ENCODE data around the gene CDKL2. TPM values are rescaled to one million over a fixed set of nuclear protein-coding genes. Genes with fewer than 3 reads are reported as not detected.

CDKL2 gene
- total and polyA plus RNA-seq, 2 experiments from 2014 or later, result not detected

- no peaks in the 10 kb centered on the region for H3K9me2 ChIP-seq (ENCODE audit: insufficient read depth)
- TF ChIP-seq EZH2phosphoT487 (IDR thresholded peaks at IDR 0.05; ENCODE audit: insufficient read depth, low read depth) (no peak), EZH2 (IDR thresholded peaks at IDR 0.05; ENCODE audit: insufficient read depth, poor library complexity, severe bottlenecking) (no peak)
- H2AFZ ChIP-seq, result no peak overlapping the region
- peaks cover 18% of the 10 kb centered on the region for H3F3A ChIP-seq (ENCODE audit: insufficient read depth)
- H3K36me3 ChIP-seq (ENCODE audit: low read depth), result peaks cover 17% of the 10 kb centered on the region
- WGBS, 2 experiments (ENCODE audit: low coverage in 1 of 2, low lambda C conversion rate in 2 of 2, missing lambda C conversion rate in 2 of 2), result 87 to 94% methylated on average over 7 of the region's 7 CpGs
- H3K4me2 ChIP-seq (ENCODE audit: unreplicated experiment), result no peak overlapping the region
- peaks cover 12% of the 10 kb centered on the region; the same call in 1 of the 2 replicates for H3K4me1 ChIP-seq (ENCODE audit: insufficient read depth)
- H3K4me3 ChIP-seq, result no peak overlapping the region
- in situ Hi-C loops (cut with MboI), result no loop called here
- H3K79me2 ChIP-seq (ENCODE audit: insufficient read depth), result peaks cover 2% of the 10 kb centered on the region; the same call in 1 of the 2 replicates
- DNase-seq, result no peak
- no peak overlapping the region for H3K9ac ChIP-seq
- no peaks in the 10 kb centered on the region for H3K9me3 ChIP-seq (ENCODE audit: low read depth)
- H3K27me3 ChIP-seq (replicated peaks; ENCODE audit: insufficient read depth), result no peaks in the 10 kb centered on the region
- H3K27ac ChIP-seq, result no peak overlapping the region
- no peaks in the 10 kb centered on the region for H4K20me1 ChIP-seq (ENCODE audit: insufficient read depth)
Measured at GRCh38 chr4:75639124-75639695, 8.9 kb upstream of the CDKL2 start.

- 91 to 100% methylated on average over 1 of the region's 1 CpG for WGBS, 2 experiments (ENCODE audit: low coverage in 1 of 2, low lambda C conversion rate in 2 of 2, missing lambda C conversion rate in 2 of 2)
Measured at GRCh38 chr4:75637827-75638226, 7.5 kb upstream of the CDKL2 start.

GRCh38 chr4:75637176-75637575 is 6.8 kb upstream of the CDKL2 start:
- H3K9me3 ChIP-seq (ENCODE audit: low read depth), result no peaks in the 10 kb centered on the region
- WGBS, 2 experiments (ENCODE audit: low coverage in 1 of 2, low lambda C conversion rate in 2 of 2, missing lambda C conversion rate in 2 of 2), result 36 to 59% methylated on average over 1 of the region's 1 CpG
- in situ Hi-C loops (cut with MboI), result no loop called here
- TF ChIP-seq EZH2phosphoT487 (IDR thresholded peaks at IDR 0.05; ENCODE audit: insufficient read depth, low read depth), result no peak
- TF ChIP-seq EZH2 (IDR thresholded peaks at IDR 0.05; ENCODE audit: insufficient read depth, poor library complexity, severe bottlenecking), result no peak
- no peak overlapping the region for H3K4me3 ChIP-seq
- peaks cover 14% of the 10 kb centered on the region; the same call in 1 of the 2 replicates for H3K4me1 ChIP-seq (ENCODE audit: insufficient read depth)
- no peak overlapping the region for H3K4me2 ChIP-seq (ENCODE audit: unreplicated experiment)
- H3F3A ChIP-seq (ENCODE audit: insufficient read depth), result peaks cover 12% of the 10 kb centered on the region
- peak; percentile 14 for DNase-seq
- H3K9ac ChIP-seq, result no peak overlapping the region
- no peaks in the 10 kb centered on the region for H3K27me3 ChIP-seq (replicated peaks; ENCODE audit: insufficient read depth)
- H3K79me2 ChIP-seq (ENCODE audit: insufficient read depth), result no peaks in the 10 kb centered on the region
- H4K20me1 ChIP-seq (ENCODE audit: insufficient read depth), result no peaks in the 10 kb centered on the region
- H3K27ac ChIP-seq, result no peak overlapping the region
- H3K9me2 ChIP-seq (ENCODE audit: insufficient read depth), result no peaks in the 10 kb centered on the region
- H3K36me3 ChIP-seq (ENCODE audit: low read depth), result peaks cover 3% of the 10 kb centered on the region; the same call in 1 of the 2 replicates
- no peak overlapping the region for H2AFZ ChIP-seq

More at GRCh38 chr4:75637827-75638226, 7.5 kb upstream of the CDKL2 start:
- Histone ChIP-seq H3K9me2 (ENCODE audit: insufficient read depth) (no peaks in the 10 kb centered on the region), H3K27me3 (replicated peaks; ENCODE audit: insufficient read depth) (no peaks in the 10 kb centered on the region), H2AFZ (no peak overlapping the region), H3K36me3 (ENCODE audit: low read depth) (peaks cover 7% of the 10 kb centered on the region; the same call in 1 of the 2 replicates), H3K9me3 (ENCODE audit: low read depth) (no peaks in the 10 kb centered on the region), H3K79me2 (ENCODE audit: insufficient read depth) (no peaks in the 10 kb centered on the region), H3K27ac (no peak overlapping the region), H4K20me1 (ENCODE audit: insufficient read depth) (no peaks in the 10 kb centered on the region), H3K4me1 (ENCODE audit: insufficient read depth) (peaks cover 14% of the 10 kb centered on the region; the same call in 1 of the 2 replicates), H3K4me2 (ENCODE audit: unreplicated experiment) (no peak overlapping the region), H3K9ac (no peak overlapping the region), H3F3A (ENCODE audit: insufficient read depth) (peaks cover 12% of the 10 kb centered on the region), H3K4me3 (no peak overlapping the region)
- no peak for DNase-seq
- TF ChIP-seq EZH2 (IDR thresholded peaks at IDR 0.05; ENCODE audit: insufficient read depth, poor library complexity, severe bottlenecking) (no peak), EZH2phosphoT487 (IDR thresholded peaks at IDR 0.05; ENCODE audit: insufficient read depth, low read depth) (no peak)
- in situ Hi-C loops (cut with MboI), result no loop called here

- 16 to 18% methylated on average over 2 of the region's 2 CpGs for WGBS, 2 experiments (ENCODE audit: low coverage in 1 of 2, low lambda C conversion rate in 2 of 2, missing lambda C conversion rate in 2 of 2)
- no peak overlapping the region for H3K4me3 ChIP-seq
- peak; percentile 66 for DNase-seq
Measured at GRCh38 chr4:75634951-75635350, 4.6 kb upstream of the CDKL2 start.

More at GRCh38 chr4:75634951-75635350, 4.6 kb upstream of the CDKL2 start:
- Histone ChIP-seq H3K79me2 (ENCODE audit: insufficient read depth) (no peaks in the 10 kb centered on the region), H3K9me2 (ENCODE audit: insufficient read depth) (no peaks in the 10 kb centered on the region), H3K9ac (no peak overlapping the region), H2AFZ (no peak overlapping the region), H3F3A (ENCODE audit: insufficient read depth) (peaks cover 12% of the 10 kb centered on the region), H3K27me3 (replicated peaks; ENCODE audit: insufficient read depth) (no peaks in the 10 kb centered on the region), H3K4me2 (ENCODE audit: unreplicated experiment) (no peak overlapping the region), H3K36me3 (ENCODE audit: low read depth) (peaks cover 3% of the 10 kb centered on the region; the same call in 1 of the 2 replicates), H3K4me1 (ENCODE audit: insufficient read depth) (peaks cover 14% of the 10 kb centered on the region; the same call in 1 of the 2 replicates), H4K20me1 (ENCODE audit: insufficient read depth) (no peaks in the 10 kb centered on the region), H3K9me3 (ENCODE audit: low read depth) (no peaks in the 10 kb centered on the region), H3K27ac (no peak overlapping the region)
- in situ Hi-C loops (cut with MboI), result no loop called here
- TF ChIP-seq EZH2phosphoT487 (IDR thresholded peaks at IDR 0.05; ENCODE audit: insufficient read depth, low read depth) (no peak), EZH2 (IDR thresholded peaks at IDR 0.05; ENCODE audit: insufficient read depth, poor library complexity, severe bottlenecking) (no peak)
